ENCODE measurements around the gene DDN. TPM values are rescaled to one million over a fixed set of nuclear protein-coding genes. Genes with fewer than 3 reads are reported as not detected.

DDN gene
- total and polyA plus RNA-seq, 10 of the 15 experiments (the other 5 are each of a cell fraction or from before 2014, with no cell fraction given): 0.10 to 13.4 (median 3.7) TPM

DNA sequence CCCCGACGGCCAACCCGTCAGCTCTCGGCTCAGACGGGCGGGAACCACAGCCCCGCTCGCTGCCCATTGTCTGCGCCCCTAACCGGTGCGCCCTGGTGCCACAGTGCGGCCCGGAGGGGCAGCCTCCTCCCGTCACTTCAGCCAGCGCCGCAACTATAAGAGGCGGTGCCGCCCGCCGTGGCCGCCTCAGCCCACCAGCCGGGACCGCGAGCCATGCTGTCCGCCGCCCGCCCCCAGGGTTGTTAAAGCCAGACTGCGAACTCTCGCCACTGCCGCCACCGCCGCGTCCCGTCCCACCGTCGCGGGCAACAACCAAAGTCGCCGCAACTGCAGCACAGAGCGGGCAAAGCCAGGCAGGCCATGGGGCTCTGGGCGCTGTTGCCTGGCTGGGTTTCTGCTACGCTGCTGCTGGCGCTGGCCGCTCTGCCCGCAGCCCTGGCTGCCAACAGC, 20.9 kb downstream of the DDN start, which contains the start of gene WNT1 (continued):
- TF ChIP-seq CBX5 (IDR thresholded peaks at IDR 0.05; ENCODE audit: low read depth) (no peak), SMARCA5 (IDR thresholded peaks at IDR 0.05) (0 out of 2 replicates have a peak, but pooled peaks have one; percentile 9), SMC3 (IDR thresholded peaks at IDR 0.05; ENCODE audit: borderline replicate concordance, low read length) (no peak), MTA3 (IDR thresholded peaks at IDR 0.05; ENCODE audit: borderline replicate concordance, low read length) (no peak)

DNA sequence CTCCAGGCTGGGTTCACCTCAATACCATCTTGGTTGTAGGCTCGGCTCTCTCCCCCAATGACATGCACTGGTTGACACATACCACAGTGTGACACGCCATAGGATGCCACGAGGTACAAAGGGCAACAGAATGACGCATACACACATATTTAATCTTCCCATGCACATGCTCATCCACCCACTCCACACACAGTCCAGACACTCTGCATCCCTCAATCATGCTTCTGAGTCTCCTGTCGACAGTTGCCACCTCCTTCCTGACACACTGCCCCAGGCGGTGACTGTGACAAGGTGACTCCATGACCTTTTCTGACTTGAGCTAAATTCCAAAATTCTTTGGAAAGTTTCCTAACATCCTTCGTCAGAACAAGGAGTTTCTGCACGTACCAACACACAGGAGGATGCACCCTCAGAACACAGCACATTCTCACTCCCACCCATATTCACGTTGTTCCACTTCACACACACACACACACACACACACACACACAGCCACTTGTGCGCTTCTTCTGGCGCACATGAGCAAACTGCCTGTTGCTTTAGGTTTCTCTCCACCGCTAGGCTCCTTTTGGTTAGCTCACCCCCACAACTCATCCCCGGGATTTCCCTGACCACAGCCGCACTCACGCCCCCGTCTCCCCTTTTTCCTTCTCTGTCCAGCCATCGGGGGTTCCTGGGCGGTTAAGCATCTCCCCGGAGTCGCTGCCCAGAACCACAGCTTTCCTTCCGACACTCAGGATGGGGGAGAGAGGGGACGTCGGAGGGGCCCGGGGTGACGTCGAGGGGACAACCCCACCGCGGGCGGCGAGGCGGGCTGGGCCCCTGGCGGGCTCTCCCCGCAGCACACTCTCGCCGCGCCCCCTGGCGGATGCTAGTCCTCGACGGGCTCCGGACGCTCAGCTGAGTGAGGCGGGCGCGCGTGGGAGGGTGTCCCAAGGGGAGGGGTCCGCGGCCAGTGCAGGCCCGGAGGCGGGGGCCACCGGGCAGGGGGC, 21.6 kb downstream of the DDN start:
- H3K9ac ChIP-seq (ENCODE audit: control insufficient read depth, insufficient read depth, low read length): no peak overlapping the region
- no peaks in the 10 kb centered on the region for H3K36me3 ChIP-seq (ENCODE audit: control insufficient read depth in 2 of 2, insufficient read depth in 2 of 2, low read length in 1 of 2)
- H3K9me3 ChIP-seq (replicated peaks; ENCODE audit: control insufficient read depth, insufficient read depth, low read length): no peaks in the 10 kb centered on the region
- H3K4me2 ChIP-seq (ENCODE audit: control insufficient read depth, insufficient read depth): peak overlapping the region; percentile 36
- H3K27ac ChIP-seq (ENCODE audit: control insufficient read depth, insufficient read depth): no peak overlapping the region
- H4K20me1 ChIP-seq (ENCODE audit: control insufficient read depth, insufficient read depth): no peaks in the 10 kb centered on the region; the same call in 1 of the 2 replicates
- no peak for DNase-seq (ENCODE audit: low read depth, low spot score)
- CTCF ChIA-PET: interaction anchor here (0.6 to 9.5 kb wide), 25 partner anchors 9 to 127 kb away, joined by 3 to 106 read pairs (median 4); partner anchors contain the start of genes ARF3, DDX23, DHH and FKBP11
- 4% methylated on average over 39 of the region's 50 CpGs for WGBS (ENCODE audit: insufficient coverage, insufficient replicate concordance, low lambda C conversion rate, missing lambda C conversion rate)
- in situ Hi-C loops (cut with MboI): no loop called here
- SMC1A ChIA-PET (ENCODE audit: uncharacterized antibody, unreplicated experiment): interaction anchor here (0.7 to 2.9 kb wide), 8 partner anchors 9 to 125 kb away, joined by 3 to 17 read pairs (median 8); partner anchors contain the start of genes ARF3, DDX23 and FKBP11
- peak overlapping the region; percentile 63 for H2AFZ ChIP-seq (ENCODE audit: control insufficient read depth, low read depth, low read length)
- peak; percentile 84 for ATAC-seq
- no peaks in the 10 kb centered on the region for H3K79me2 ChIP-seq (ENCODE audit: control insufficient read depth, insufficient read depth, low read length)
- H3K27me3 ChIP-seq (replicated peaks in 1 of 2; ENCODE audit: control insufficient read depth in 2 of 2, insufficient read depth in 2 of 2, low read length in 1 of 2): peaks cover 37 to 44% of the 10 kb centered on the region in 2 experiments
- H3K4me1 ChIP-seq (ENCODE audit: control insufficient read depth, insufficient read depth, low read length): peaks cover 35% of the 10 kb centered on the region
- RAD21 ChIA-PET (ENCODE audit: unreplicated experiment): interaction anchor here (0.8 to 3.4 kb wide), 10 partner anchors 9 to 125 kb away, joined by 3 to 22 read pairs (median 6); partner anchors contain the start of genes ARF3 and DDX23
- intact Hi-C loops (cut with micrococcal nuclease; ENCODE audit: unreplicated experiment): loop anchor here (2.0 kb wide), 1 partner anchor 53 kb away; the partner anchor contains the start of gene FKBP11
- POLR2A ChIA-PET: interaction anchor here (0.6 to 1.8 kb wide), 10 partner anchors 9 to 154 kb away, joined by 3 to 12 read pairs (median 4); partner anchors contain the start of genes ARF3, DDX23, FKBP11 and TUBA1B
- BruUV-seq (replicated peaks): no TSS peak
- no peak overlapping the region; the same call in 1 of the 2 replicates for H3K4me3 ChIP-seq
- FAIRE-seq: peak; percentile 61
- TF ChIP-seq, protein P1, sequence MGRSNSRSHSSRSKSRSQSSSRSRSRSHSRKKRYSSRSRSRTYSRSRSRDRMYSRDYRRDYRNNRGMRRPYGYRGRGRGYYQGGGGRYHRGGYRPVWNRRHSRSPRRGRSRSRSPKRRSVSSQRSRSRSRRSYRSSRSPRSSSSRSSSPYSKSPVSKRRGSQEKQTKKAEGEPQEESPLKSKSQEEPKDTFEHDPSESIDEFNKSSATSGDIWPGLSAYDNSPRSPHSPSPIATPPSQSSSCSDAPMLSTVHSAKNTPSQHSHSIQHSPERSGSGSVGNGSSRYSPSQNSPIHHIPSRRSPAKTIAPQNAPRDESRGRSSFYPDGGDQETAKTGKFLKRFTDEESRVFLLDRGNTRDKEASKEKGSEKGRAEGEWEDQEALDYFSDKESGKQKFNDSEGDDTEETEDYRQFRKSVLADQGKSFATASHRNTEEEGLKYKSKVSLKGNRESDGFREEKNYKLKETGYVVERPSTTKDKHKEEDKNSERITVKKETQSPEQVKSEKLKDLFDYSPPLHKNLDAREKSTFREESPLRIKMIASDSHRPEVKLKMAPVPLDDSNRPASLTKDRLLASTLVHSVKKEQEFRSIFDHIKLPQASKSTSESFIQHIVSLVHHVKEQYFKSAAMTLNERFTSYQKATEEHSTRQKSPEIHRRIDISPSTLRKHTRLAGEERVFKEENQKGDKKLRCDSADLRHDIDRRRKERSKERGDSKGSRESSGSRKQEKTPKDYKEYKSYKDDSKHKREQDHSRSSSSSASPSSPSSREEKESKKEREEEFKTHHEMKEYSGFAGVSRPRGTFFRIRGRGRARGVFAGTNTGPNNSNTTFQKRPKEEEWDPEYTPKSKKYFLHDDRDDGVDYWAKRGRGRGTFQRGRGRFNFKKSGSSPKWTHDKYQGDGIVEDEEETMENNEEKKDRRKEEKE (IDR thresholded peaks at IDR 0.05): no peak
- TF ChIP-seq ZNF207 (IDR thresholded peaks at IDR 0.05; ENCODE audit: borderline replicate concordance) (no peak), TCF3 (IDR thresholded peaks at IDR 0.05; ENCODE audit: borderline replicate concordance, insufficient read depth, low read depth, low read length) (no peak), YY1 (IDR thresholded peaks at IDR 0.05; ENCODE audit: low read depth, low read length) (peak; percentile 21; the same call in 1 of the 2 replicates), IRF4 (IDR thresholded peaks at IDR 0.05; ENCODE audit: low read depth, low read length) (0 out of 2 replicates have a peak, but pooled peaks have one; percentile 5), BHLHE40 (IDR thresholded peaks at IDR 0.05; ENCODE audit: borderline replicate concordance in 1 of 2, low read depth in 2 of 2, low read length in 1 of 2) (peak; percentile 49 to 70; a peak in 3 of 4 replicates), ATF7 (IDR thresholded peaks at IDR 0.05; ENCODE audit: low read depth) (peak; percentile 62; the same call in 1 of the 2 replicates), NFXL1 (IDR thresholded peaks at IDR 0.05; ENCODE audit: borderline replicate concordance) (no peak)
- TF ChIP-seq, protein P2, sequence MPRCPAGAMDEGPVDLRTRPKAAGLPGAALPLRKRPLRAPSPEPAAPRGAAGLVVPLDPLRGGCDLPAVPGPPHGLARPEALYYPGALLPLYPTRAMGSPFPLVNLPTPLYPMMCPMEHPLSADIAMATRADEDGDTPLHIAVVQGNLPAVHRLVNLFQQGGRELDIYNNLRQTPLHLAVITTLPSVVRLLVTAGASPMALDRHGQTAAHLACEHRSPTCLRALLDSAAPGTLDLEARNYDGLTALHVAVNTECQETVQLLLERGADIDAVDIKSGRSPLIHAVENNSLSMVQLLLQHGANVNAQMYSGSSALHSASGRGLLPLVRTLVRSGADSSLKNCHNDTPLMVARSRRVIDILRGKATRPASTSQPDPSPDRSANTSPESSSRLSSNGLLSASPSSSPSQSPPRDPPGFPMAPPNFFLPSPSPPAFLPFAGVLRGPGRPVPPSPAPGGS (IDR thresholded peaks at IDR 0.05; ENCODE audit: borderline replicate concordance, insufficient read depth, low read depth, low read length, poor library complexity, severe bottlenecking): no peak
- TF ChIP-seq, protein P3, sequence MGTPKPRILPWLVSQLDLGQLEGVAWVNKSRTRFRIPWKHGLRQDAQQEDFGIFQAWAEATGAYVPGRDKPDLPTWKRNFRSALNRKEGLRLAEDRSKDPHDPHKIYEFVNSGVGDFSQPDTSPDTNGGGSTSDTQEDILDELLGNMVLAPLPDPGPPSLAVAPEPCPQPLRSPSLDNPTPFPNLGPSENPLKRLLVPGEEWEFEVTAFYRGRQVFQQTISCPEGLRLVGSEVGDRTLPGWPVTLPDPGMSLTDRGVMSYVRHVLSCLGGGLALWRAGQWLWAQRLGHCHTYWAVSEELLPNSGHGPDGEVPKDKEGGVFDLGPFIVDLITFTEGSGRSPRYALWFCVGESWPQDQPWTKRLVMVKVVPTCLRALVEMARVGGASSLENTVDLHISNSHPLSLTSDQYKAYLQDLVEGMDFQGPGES (IDR thresholded peaks at IDR 0.05): no peak

All from GM12878 (cell line).